Stimulated activated CD4-positive, alpha-beta T cell treated with anti-CD3 and anti-CD28 coated beads, Interleukin-1b, Interleukin-23, amount 100 ng/mL, for 48 hours (primary cell): ENCODE results near the gene WDR74.

ENCODE experiments used
- DNase-seq: peaks from one replicate; pipeline ENCODE4 v3.0.0-alpha.2; 2020

The WDR74 gene

GRCh38 chr11:62791501-62792201 is 47.7 kb downstream of the WDR74 start, which contains the start of gene TMEM223:
TSS of gene TMEM223 (minus strand) at chr11:62792006. CDS start at chr11:62791994, 12 bp downstream.
- DNase-seq, result peak; percentile 87

GRCh38 chr11:62789576-62789975 is 49.8 kb downstream of the WDR74 start:
- DNase-seq, result no peak

GRCh38 chr11:62788991-62789390 is 50.4 kb downstream of the WDR74 start:
- no peak for DNase-seq

GRCh38 chr11:62787005-62787759 is 52.2 kb downstream of the WDR74 start, which contains the start of gene TMEM179B:
TSS of gene TMEM179B (plus strand) at chr11:62787402. CDS start at chr11:62787432, 30 bp downstream.
- DNase-seq, result peak; percentile 98

- peak; percentile 84 for DNase-seq
These were observed 52.9 kb downstream of the WDR74 start for GRCh38 chr11:62786318-62787004.
